MM.1S (cell line): Measurements from ENCODE around the gene ACOX2.

Experiments
- DNase-seq: peaks from one replicate; pipeline ENCODE4 v3.0.0-alpha.2; 2015
- H2AFZ ChIP-seq: fragments of 300-600 bp; sonication (generic); 2 replicates; pipeline ENCODE4 v1.6.0; 2016; ENCODE audit warnings: antibody characterized with exemption, low read length
- H3F3A ChIP-seq: fragments of 300-600 bp; sonication (generic); 2 replicates; pipeline ENCODE4 v1.6.1; 2016; ENCODE audit warnings: mild to moderate bottlenecking, antibody characterized with exemption, low read length, moderate library complexity, mixed read lengths; ENCODE audit not compliant: insufficient read depth
- H3K27ac ChIP-seq: fragments of 300-600 bp; sonication (generic); 2 replicates; pipeline ENCODE4 v1.5.1; 2016; ENCODE audit warnings: mild to moderate bottlenecking, low read length
- H3K27me3 ChIP-seq: fragments of 300-600 bp; sonication (generic); replicated peaks from 2 replicates; pipeline ENCODE4 v1.6.0; 2016; ENCODE audit warnings: low read length; ENCODE audit not compliant: insufficient read depth
- H3K36me3 ChIP-seq: fragments of 300-600 bp; sonication (generic); replicated peaks from 2 replicates; pipeline ENCODE4 v1.6.1; 2016; ENCODE audit warnings: mild to moderate bottlenecking, low read length, mixed read lengths; ENCODE audit not compliant: insufficient read depth
- H3K4me1 ChIP-seq: fragments of 300-600 bp; sonication (generic); 2 replicates; pipeline ENCODE4 v1.6.1; 2016; ENCODE audit warnings: low read length, mixed read lengths
- H3K4me2 ChIP-seq: fragments of 300-600 bp; sonication (generic); 2 replicates; pipeline ENCODE4 v1.6.0; 2016; ENCODE audit warnings: low read depth, low read length
- H3K4me3 ChIP-seq: fragments of 300-600 bp; sonication (generic); 2 replicates; pipeline ENCODE4 v1.5.1; 2016; ENCODE audit warnings: low read length, mixed read lengths
- H3K79me2 ChIP-seq: fragments of 300-600 bp; sonication (generic); 2 replicates; pipeline ENCODE4 v1.6.1; 2016; ENCODE audit warnings: mixed run types, low read length, mixed read lengths
- H3K9ac ChIP-seq: fragments of 300-600 bp; sonication (generic); 2 replicates; pipeline ENCODE4 v1.6.1; 2016; ENCODE audit warnings: low read length, mixed read lengths
- H3K9me2 ChIP-seq: fragments of 300-600 bp; sonication (generic); replicated peaks from 2 replicates; pipeline ENCODE4 v1.6.1; 2016; ENCODE audit warnings: mild to moderate bottlenecking, low read length, mixed read lengths; ENCODE audit not compliant: insufficient read depth
- H3K9me3 ChIP-seq: fragments of 300-600 bp; sonication (generic); replicated peaks from 2 replicates; pipeline ENCODE4 v1.6.1; 2016; ENCODE audit warnings: mild to moderate bottlenecking, low read length, mixed read lengths; ENCODE audit not compliant: insufficient read depth
- H4K20me1 ChIP-seq: fragments of 300-600 bp; sonication (generic); 2 replicates; pipeline ENCODE4 v1.6.1; 2016; ENCODE audit warnings: mild to moderate bottlenecking, low read length, moderate library complexity, mixed read lengths; ENCODE audit not compliant: insufficient read depth
- CTCF ChIP-seq: fragments of 300-600 bp; sonication (generic); IDR thresholded peaks from 2 replicates; pipeline ENCODE4 v1.5.1; 2016; ENCODE audit warnings: antibody characterized with exemption, low read length, mixed read lengths
- EZH2 ChIP-seq: fragments of 300-600 bp; sonication (generic); optimal IDR thresholded peaks from 2 replicates; pipeline ENCODE3; 2017; ENCODE audit warnings: low read depth, mild to moderate bottlenecking, antibody characterized with exemption, low read length, mixed read lengths
- EZH2phosphoT487 ChIP-seq: fragments of 300-600 bp; sonication (generic); IDR thresholded peaks from 2 replicates; pipeline ENCODE4 v1.6.1; 2018; ENCODE audit warnings: antibody characterized with exemption, low read length

The ACOX2 gene

GRCh38 chr3:58466899-58467563 lies 70.0 kb downstream of the ACOX2 start:
- no peaks in the 10 kb centered on the region for H3K27me3 ChIP-seq
- no peak overlapping the region for H3K4me2 ChIP-seq
- H3K4me1 ChIP-seq: peaks cover 7% of the 10 kb centered on the region
- no peak for TF ChIP-seq EZH2phosphoT487
- TF ChIP-seq EZH2: no peak
- TF ChIP-seq CTCF: no peak
- no peak for DNase-seq
- H4K20me1 ChIP-seq: no peaks in the 10 kb centered on the region
- no peak overlapping the region for H3K27ac ChIP-seq
- no peak overlapping the region for H3K9ac ChIP-seq
- no peaks in the 10 kb centered on the region for H3K9me2 ChIP-seq
- H2AFZ ChIP-seq: no peak overlapping the region
- no peaks in the 10 kb centered on the region for H3K79me2 ChIP-seq
- no peak overlapping the region for H3K4me3 ChIP-seq
- no peaks in the 10 kb centered on the region for H3F3A ChIP-seq
- H3K36me3 ChIP-seq: no peaks in the 10 kb centered on the region
- H3K9me3 ChIP-seq: no peaks in the 10 kb centered on the region

GRCh38 chr3:58464866-58465265 lies 72.1 kb downstream of the ACOX2 start:
- no peak overlapping the region for H3K4me2 ChIP-seq
- no peak for DNase-seq
- no peak overlapping the region for H3K9ac ChIP-seq
- no peak overlapping the region for H3K27ac ChIP-seq
- H4K20me1 ChIP-seq: no peaks in the 10 kb centered on the region
- H3K9me3 ChIP-seq: no peaks in the 10 kb centered on the region
- H2AFZ ChIP-seq: no peak overlapping the region
- H3K36me3 ChIP-seq: no peaks in the 10 kb centered on the region
- H3K79me2 ChIP-seq: no peaks in the 10 kb centered on the region
- H3F3A ChIP-seq: no peaks in the 10 kb centered on the region
- TF ChIP-seq CTCF (no peak), EZH2 (no peak), EZH2phosphoT487 (no peak)
- no peaks in the 10 kb centered on the region for H3K27me3 ChIP-seq
- no peak overlapping the region for H3K4me3 ChIP-seq
- no peaks in the 10 kb centered on the region for H3K9me2 ChIP-seq
- H3K4me1 ChIP-seq: no peaks in the 10 kb centered on the region

GRCh38 chr3:58463942-58464271 lies 73.1 kb downstream of the ACOX2 start:
- Histone ChIP-seq H3K9ac (no peak overlapping the region), H3K4me3 (no peak overlapping the region), H3K4me1 (no peaks in the 10 kb centered on the region), H3K27ac (no peak overlapping the region), H3K27me3 (no peaks in the 10 kb centered on the region), H3K36me3 (no peaks in the 10 kb centered on the region), H3F3A (no peaks in the 10 kb centered on the region), H3K9me2 (no peaks in the 10 kb centered on the region), H2AFZ (no peak overlapping the region), H3K9me3 (no peaks in the 10 kb centered on the region), H4K20me1 (no peaks in the 10 kb centered on the region), H3K4me2 (peak overlapping the region; percentile 45; the same call in 1 of the 2 replicates), H3K79me2 (no peaks in the 10 kb centered on the region)
- DNase-seq: no peak
- no peak for TF ChIP-seq CTCF
- no peak for TF ChIP-seq EZH2
- TF ChIP-seq EZH2phosphoT487: no peak
